SH-SY5Y (cell line): ENCODE data around the gene AQP1.

ENCODE experiments used
- GATA2 ChIP-seq: IDR thresholded peaks from 2 replicates; pipeline ENCODE4 v1.6.1; 2011; ENCODE audit warnings: mild to moderate bottlenecking, low read depth, low read length
- GATA3 ChIP-seq: IDR thresholded peaks from 2 replicates; pipeline ENCODE4 v1.6.1; 2011; ENCODE audit warnings: low read depth, mild to moderate bottlenecking, low read length, moderate library complexity

AQP1 gene

GRCh38 chr7:30911561-30911969 is at the start of gene AQP1:
TSS of gene AQP1 (plus strand) at chr7:30911853. CDS start at chr7:30911910, 57 bp downstream.
- TF ChIP-seq GATA3 = no peak
- TF ChIP-seq GATA2 = no peak

GRCh38 chr7:30862995-30863705 is 48.5 kb upstream of the AQP1 start:
- TF ChIP-seq GATA3 = no peak
- no peak for TF ChIP-seq GATA2

GRCh38 chr7:30863706-30864035 is 48.0 kb upstream of the AQP1 start:
- TF ChIP-seq GATA3 = no peak
- TF ChIP-seq GATA2 = no peak

GRCh38 chr7:30864101-30864500 is 47.6 kb upstream of the AQP1 start:
- no peak for TF ChIP-seq GATA2
- TF ChIP-seq GATA3 = no peak

- TF ChIP-seq GATA3 (no peak), GATA2 (no peak)
Observed at GRCh38 chr7:30865076-30865475, 46.6 kb upstream of the AQP1 start.

- no peak for TF ChIP-seq GATA3
- TF ChIP-seq GATA2 = no peak
Observed at GRCh38 chr7:30865821-30866220, 45.8 kb upstream of the AQP1 start.

- TF ChIP-seq GATA2 (no peak), GATA3 (no peak)
Observed at GRCh38 chr7:30866939-30867338, 44.7 kb upstream of the AQP1 start.

GRCh38 chr7:30867483-30867882 is 44.2 kb upstream of the AQP1 start:
- no peak for TF ChIP-seq GATA2

- TF ChIP-seq GATA3 (no peak), GATA2 (peak; percentile 93)
Observed at GRCh38 chr7:30869794-30870611, 41.6 kb upstream of the AQP1 start.

- TF ChIP-seq GATA2 = no peak
- TF ChIP-seq GATA3 = no peak
Observed at GRCh38 chr7:30870821-30871518, 40.7 kb upstream of the AQP1 start.

GRCh38 chr7:30871655-30872054 is 40.0 kb upstream of the AQP1 start:
- TF ChIP-seq GATA2 (no peak), GATA3 (no peak)

GRCh38 chr7:30873207-30873606 is 38.4 kb upstream of the AQP1 start:
- TF ChIP-seq GATA3 = no peak

- no peak for TF ChIP-seq GATA3
- no peak for TF ChIP-seq GATA2
Observed at GRCh38 chr7:30873656-30874055, 38.0 kb upstream of the AQP1 start.

- TF ChIP-seq GATA3 (no peak), GATA2 (no peak)
Observed at GRCh38 chr7:30874656-30875302, 36.9 kb upstream of the AQP1 start.
